DMS 273 (cell line): Measurements from ENCODE around the gene PRPF8.

Experiments
- DNase-seq: peaks from one replicate; lab custom pipeline; 2025; ENCODE audit not compliant: unreplicated experiment; lab: John Stamatoyannopoulos, UW

The PRPF8 gene

GRCh38 chr17:1646199-1646875, 38.3 kb downstream of the PRPF8 start:
- DNase-seq: no peak

- DNase-seq: no peak
Observed at GRCh38 chr17:1645207-1646171, 39.2 kb downstream of the PRPF8 start, which contains the start of gene SCARF1. Gene SCARF1 (minus strand): TSS chr17:1645732. CDS start chr17:1645697, 35 bp downstream.

- no peak for DNase-seq
Observed at GRCh38 chr17:1644493-1645206, 40.0 kb downstream of the PRPF8 start.

GRCh38 chr17:1643999-1644492, 40.6 kb downstream of the PRPF8 start:
- DNase-seq: no peak

GRCh38 chr17:1643293-1643998, 41.2 kb downstream of the PRPF8 start:
- DNase-seq: peak; percentile 66

- DNase-seq: no peak
Observed at GRCh38 chr17:1641065-1641403, 43.6 kb downstream of the PRPF8 start.

- peak; percentile 54 for DNase-seq
Observed at GRCh38 chr17:1640329-1641064, 44.2 kb downstream of the PRPF8 start.

GRCh38 chr17:1639549-1640180, 45.0 kb downstream of the PRPF8 start:
- peak; percentile 18 for DNase-seq

- DNase-seq: no peak
Observed at GRCh38 chr17:1638624-1639300, 45.9 kb downstream of the PRPF8 start.

- no peak for DNase-seq
Observed at GRCh38 chr17:1638171-1638590, 46.5 kb downstream of the PRPF8 start.

GRCh38 chr17:1636732-1637285, 47.9 kb downstream of the PRPF8 start:
- no peak for DNase-seq

- DNase-seq: no peak
Observed at GRCh38 chr17:1635675-1636465, 48.8 kb downstream of the PRPF8 start.

GRCh38 chr17:1634841-1635650, 49.6 kb downstream of the PRPF8 start:
- no peak for DNase-seq

- DNase-seq: no peak
Observed at GRCh38 chr17:1630662-1631061, 54.0 kb downstream of the PRPF8 start.

GRCh38 chr17:1629504-1630310, 55.0 kb downstream of the PRPF8 start:
- peak; percentile 70 for DNase-seq

- peak; percentile 96 for DNase-seq
Observed at GRCh38 chr17:1628856-1629503, 55.7 kb downstream of the PRPF8 start.
